Posterior vena cava (tissue), 2 donors: ENCODE data around the gene C12orf60. TPM values are rescaled to one million over a fixed set of nuclear protein-coding genes. Genes with fewer than 3 reads are reported as not detected.
"Not testable (repeated sequence)": the region's sequence is repeated elsewhere in the genome, so short reads cannot be mapped to it uniquely, and the experiment has no call there.

Experiments used
- DNase-seq: peaks from one replicate; pipeline ENCODE4 v3.0.0-alpha.2; 2020; ENCODE audit warnings: low spot score
- intact Hi-C, 2 donors: fragments of 100-400 bp; cut with DNase I; formaldehyde crosslinking; loops; one replicate each; pipeline versions ENCODE4 v1.14.1 to v1.14.2; 2022 to 2023
- long read RNA-seq, 2 donors: library from polyadenylated mRNA; unstranded; transcript quantifications; one replicate each; pipeline ENCODE4 v2.0.0, GENCODE V29; 2020 to 2021
- total RNA-seq, 2 donors: library from RNA; stranded (reverse); fragmentation: NEBNext Ultra II Directional; extraction: Animal tissue kit (Norgen Biotek cat#: 25700); gene quantifications; one replicate each; pipeline ENCODE4 v1.2.1, GENCODE V29; 2021
- donor health status: DM: yes; HTN: yes; CAD: no.
- donor health status: DM: yes; HTN: yes; CAD: no.

The C12orf60 gene, protein sequence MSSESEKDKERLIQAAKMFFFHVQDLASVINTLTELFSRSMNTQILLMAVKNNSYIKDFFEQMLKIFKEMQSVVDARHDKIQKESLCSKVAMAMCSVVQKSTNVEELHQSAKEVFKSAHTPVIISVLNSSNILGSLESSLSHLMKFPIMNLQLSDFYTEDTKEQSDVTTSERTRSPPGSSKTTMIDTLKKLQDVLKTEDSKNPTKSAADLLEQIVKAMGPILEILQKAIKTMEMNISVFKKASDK
- under 1 TPM; 0.62 to 0.74 TPM for total RNA-seq
- long read RNA-seq, donor 1, partial matches to known transcripts: 0 of 1 reads
- long read RNA-seq, donor 1, other reads (novel, unspliced or antisense): 0 of 1 reads
- long read RNA-seq, donor 2, partial matches to known transcripts: 0 of 2 reads
- long read RNA-seq, donor 2, other reads (novel, unspliced or antisense): 0 of 2 reads

GRCh38 chr12:14803011-14803829 is at the start of gene C12orf60, which contains the start of gene WBP11:
Gene C12orf60 (plus strand): TSS chr12:14803670. CDS start chr12:14822936, 19,266 bp downstream.
Gene WBP11 (minus strand): TSS chr12:14803478. CDS start chr12:14801383, 2,095 bp downstream.
- intact Hi-C loops: no loop called here
- peak; percentile 96 for DNase-seq

DNA sequence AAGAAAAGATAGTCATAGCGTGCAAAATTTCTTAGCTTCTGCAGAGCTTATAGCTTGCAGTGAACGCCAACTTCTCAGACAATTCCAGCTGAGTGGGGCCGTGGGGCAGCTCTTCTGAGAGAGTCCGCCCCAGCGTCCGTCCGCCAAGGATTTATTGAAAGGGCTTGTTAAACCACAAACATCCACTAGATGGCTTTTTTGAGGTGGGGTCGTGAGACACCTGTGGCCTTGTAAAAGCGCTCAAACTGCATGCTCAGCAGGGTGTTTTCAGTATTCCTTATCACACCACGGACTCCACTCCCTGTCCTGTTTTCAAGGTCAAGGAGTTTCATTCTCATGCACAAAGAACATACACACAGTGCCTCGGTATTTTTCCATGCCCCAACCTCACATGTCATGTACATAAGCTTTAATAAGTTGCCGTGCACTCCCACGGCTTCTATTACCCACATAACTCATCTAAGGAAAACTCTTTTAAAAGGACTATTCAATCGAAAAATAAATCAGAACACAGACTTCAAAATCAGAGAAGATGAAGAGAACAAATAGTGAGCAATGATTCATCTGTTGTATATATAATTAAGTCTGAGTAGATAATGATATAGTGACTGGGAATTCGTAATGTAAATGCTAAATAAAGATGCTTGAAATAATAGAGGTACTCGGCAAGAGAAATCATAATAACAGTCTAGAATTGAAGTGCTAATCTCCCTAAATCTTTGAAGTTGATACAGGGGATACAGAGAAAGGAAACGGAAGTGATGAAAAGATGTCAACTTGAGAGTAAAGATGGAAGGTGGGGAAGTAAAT is 46.9 kb upstream of the C12orf60 start:
- intact Hi-C loops: no loop called here
- no peak for DNase-seq

DNA sequence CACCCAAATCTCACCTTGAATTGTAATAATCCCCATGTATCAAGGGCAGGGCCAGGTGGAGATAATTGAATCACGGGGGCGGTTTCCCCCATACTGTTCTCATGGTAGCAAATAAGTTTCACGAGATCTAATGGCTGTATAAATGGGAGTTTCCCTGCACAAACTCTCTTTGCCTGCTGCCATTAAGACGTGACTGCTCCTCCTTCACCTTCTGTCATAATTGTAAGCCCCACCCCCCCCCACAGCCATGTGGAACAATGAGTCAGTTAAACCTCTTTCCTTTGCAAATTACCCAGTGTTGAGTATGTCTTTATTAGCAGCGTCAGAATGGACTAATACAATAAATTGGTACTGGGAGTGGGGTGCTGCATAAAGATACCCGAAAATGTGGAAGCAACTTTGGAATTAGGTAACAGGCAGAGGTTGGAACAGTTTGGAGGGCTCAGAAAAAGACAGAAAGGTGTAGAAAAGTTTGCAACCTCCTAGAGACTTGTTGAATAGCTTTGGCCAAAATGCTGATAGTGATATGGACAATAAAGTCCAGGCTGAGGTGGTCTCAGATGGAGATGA is 43.7 kb upstream of the C12orf60 start:
- DNase-seq, intact Hi-C loops: not testable (repeated sequence)

- DNase-seq: no peak
- intact Hi-C loops: no loop called here
Observed at GRCh38 chr12:14765398-14765797, 38.1 kb upstream of the C12orf60 start.

DNA sequence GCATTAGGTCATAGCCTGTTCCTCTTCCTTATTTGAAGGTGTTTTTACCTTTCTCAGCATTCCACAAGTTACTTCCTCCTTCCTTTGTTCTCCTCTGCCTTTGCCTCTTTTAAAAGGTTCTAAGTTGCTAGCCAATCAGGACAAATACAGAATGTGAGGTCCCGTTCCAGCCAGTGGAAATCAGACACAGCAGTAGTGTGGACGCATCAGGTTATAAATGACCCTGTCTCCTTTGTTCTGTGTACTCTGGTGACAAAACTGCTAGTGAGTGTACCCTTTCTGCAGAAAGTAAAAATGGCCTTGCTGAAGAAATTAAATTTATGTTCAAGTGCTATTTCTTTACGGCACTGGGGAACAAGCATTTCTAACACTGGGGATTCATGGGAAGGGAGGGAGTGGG is 37.5 kb upstream of the C12orf60 start:
- DNase-seq, intact Hi-C loops: not testable (repeated sequence)

DNA sequence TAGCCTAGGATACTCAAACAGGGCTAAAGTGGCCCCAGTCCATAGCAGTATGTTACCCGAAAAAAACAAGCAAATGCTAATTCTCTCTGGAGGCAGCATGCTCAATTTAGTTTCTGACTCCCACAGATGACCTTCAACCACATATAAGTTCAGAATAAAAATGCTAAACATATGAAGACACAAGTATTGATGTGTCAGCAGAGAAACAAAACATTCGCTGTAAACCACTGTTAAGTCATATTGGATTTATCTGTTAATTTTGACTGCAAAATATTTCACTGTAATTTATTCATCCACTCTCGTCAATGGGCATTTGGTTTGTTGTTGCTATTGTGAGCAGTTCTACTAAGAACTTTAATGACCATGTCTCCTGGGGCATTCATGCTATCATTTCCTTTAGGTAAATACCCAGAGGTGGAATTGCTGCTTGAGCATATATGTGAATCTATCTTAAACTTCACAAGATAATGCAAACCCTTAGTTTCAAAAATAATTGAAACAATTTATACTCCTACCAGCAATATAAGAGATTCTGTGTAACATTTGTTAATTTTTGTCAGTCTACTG is 36.7 kb upstream of the C12orf60 start:
- no peak for DNase-seq
- intact Hi-C loops: no loop called here

GRCh38 chr12:14767617-14768016 is 35.9 kb upstream of the C12orf60 start:
- no peak for DNase-seq
- intact Hi-C loops: no loop called here

DNA sequence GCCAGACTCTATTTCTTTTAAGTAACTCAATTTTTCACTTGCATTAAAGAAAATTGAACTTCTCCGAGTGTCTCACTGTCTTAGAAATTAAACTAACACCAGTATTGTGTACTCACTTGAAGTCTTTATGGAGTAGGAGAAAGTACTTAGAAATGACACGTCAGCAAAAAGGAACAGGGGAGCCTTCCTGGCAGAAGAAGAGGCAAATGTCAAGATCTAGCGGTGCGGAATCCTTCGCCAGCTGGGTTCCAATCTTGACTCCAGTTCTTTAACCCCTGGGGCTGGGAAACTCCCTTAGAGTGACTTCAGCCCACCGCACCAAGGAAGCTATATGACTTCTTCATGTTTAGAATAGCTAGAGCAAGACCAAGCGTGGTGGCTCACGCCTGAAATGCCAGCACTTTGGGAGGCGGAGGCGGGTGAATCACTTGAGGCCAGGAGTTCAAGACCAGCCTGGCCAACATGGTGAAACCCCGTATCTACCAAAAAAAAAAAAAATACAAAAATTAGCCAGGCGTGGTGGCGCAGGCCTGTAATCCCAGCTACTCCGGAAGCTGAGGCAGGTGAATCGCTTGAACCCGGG is 34.6 kb upstream of the C12orf60 start:
- intact Hi-C loops: no loop called here
- no peak for DNase-seq

DNA sequence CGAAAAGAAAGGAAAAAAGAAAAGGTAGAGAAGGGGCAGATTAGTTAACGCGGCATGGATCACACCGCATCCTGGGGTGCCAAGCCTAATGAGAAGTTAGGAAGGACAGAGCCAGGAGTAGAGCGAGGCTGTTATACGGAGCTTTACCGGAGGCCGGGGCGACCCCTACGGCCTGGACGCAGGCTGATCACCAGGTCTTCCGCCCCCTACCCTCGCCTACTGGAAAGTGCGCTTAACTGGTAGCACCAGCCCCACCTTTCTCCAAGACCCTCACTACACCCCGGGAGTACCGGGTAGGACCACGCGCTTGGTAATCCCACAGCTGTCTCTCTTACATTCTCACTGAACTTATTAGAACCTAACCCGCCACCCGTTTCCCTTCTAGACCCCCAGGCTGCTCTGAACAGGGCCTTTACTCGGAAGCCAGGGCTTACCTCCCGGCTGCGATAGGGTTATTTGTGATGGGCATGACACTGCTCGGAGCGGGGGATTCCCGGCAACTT is 34.0 kb upstream of the C12orf60 start:
- no peak for DNase-seq
- intact Hi-C loops: no loop called here

DNA sequence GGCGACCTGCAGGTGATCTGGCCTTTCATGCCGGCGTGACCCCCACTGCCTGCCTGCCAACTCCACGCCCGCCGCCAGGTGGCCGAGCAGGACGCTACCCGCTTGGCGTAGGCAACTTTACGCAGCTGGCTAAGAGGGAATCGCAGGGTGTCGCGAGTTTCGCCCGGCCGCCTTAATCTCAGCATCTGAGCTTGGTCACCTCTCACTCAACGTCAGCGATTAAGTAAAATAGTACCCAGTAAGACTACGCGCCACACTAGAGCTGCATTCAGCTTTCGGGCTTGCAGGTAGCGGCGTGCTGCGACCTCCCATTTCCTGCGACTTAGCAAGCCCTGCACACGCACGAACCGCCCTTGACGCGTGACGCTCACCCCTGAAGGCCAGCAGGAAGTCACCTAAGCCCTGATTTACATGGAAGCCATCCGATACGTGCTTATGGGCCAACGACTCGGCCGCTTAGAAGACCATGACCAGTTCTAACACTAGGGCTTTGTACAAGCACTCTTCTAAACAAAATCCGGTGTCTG is 33.4 kb upstream of the C12orf60 start:
- intact Hi-C loops: no loop called here
- peak; percentile 93 for DNase-seq

- intact Hi-C loops: no loop called here
- DNase-seq: peak; percentile 95
Observed at GRCh38 chr12:14770496-14771461, 32.7 kb upstream of the C12orf60 start.

GRCh38 chr12:14771651-14772137 is 31.8 kb upstream of the C12orf60 start:
- no peak for DNase-seq
- intact Hi-C loops: no loop called here

DNA sequence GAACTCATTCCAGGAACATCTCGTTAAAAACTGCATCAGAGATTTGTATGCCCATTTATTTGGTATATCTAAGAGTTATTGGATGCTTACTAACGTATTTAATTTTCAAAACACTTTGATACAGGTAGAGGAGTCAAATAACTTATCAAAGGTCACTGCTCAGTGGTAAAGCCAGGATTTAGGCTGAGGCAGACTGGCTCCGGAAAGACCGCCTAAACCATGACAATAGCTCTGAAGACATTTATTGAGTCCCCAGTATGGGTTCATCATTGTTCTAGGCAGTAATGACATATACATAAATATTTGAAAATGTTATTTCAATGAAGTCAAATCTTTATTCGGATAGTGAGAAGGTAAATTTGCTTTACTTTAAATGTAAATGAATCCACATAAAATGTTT is 30.5 kb upstream of the C12orf60 start:
- intact Hi-C loops: no loop called here

GRCh38 chr12:14773685-14774073 is 29.8 kb upstream of the C12orf60 start:
- no peak for DNase-seq
- intact Hi-C loops: no loop called here

More for the DNA sequence above, 30.5 kb upstream of the C12orf60 start:
- DNase-seq: no peak

GRCh38 chr12:14774074-14774905 is 29.2 kb upstream of the C12orf60 start:
- peak; percentile 99 for DNase-seq
- intact Hi-C loops: no loop called here
